GM20431 (cell line): ENCODE measurements around the gene PSMD13.
"Not testable (repeated sequence)": the region's sequence is repeated elsewhere in the genome, so short reads cannot be mapped to it uniquely, and the experiment has no call there.

ENCODE experiments used
- in situ Hi-C: fragments of 300-500 bp; cut with MseI, MboI; formaldehyde crosslinking; loops from one replicate; pipeline ENCODE4 v1.15.0; 2020; ENCODE audit warnings: low sequenced_read_pairs; ENCODE audit not compliant: unreplicated experiment

PSMD13 gene

DNA sequence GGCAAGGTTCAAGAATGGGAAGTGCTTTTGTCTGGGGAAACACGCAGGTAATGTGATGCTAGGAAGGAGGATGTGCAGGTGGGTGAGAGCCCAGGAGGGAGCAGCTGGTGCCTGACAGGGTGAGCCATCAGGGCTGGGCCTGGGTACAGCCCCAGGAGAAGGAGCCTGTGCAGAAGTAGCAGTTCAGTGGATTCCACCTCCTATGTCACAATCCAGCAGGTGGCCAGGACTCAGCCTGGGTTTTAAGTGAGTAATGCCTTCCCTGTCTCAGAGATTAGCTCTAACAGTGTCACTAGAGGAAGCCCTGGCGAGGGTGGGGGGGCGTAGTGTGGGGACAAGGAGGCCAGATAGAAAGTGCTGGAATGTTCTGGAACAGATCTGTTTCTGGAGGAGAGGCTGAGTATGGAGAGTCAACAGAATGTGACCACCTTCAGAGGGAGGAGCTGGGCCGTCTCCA, 21.2 kb upstream of the PSMD13 start:
- in situ Hi-C loops = no loop called here

- in situ Hi-C loops = no loop called here
These were observed 20.4 kb upstream of the PSMD13 start for GRCh38 chr11:216081-216974.

DNA sequence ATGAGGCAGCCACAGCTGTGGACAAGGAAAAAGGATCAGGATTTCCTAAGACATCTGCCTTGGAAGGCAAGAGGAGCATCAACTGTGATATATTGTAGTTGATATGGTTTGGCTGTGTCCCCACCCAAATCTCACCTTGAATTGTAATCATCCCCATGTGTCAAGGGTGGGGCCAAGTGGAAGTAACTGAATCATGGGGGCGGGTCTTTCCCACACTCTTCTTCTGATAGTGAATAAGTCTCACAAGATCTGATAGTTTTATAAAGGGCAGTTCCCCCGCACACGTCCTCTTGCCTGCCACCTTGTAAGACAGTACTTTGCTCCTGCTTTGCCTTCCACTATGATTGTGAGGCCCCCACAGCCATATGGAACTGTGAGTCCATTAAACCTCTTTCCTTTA, 19.1 kb upstream of the PSMD13 start:
- in situ Hi-C loops = no loop called here

DNA sequence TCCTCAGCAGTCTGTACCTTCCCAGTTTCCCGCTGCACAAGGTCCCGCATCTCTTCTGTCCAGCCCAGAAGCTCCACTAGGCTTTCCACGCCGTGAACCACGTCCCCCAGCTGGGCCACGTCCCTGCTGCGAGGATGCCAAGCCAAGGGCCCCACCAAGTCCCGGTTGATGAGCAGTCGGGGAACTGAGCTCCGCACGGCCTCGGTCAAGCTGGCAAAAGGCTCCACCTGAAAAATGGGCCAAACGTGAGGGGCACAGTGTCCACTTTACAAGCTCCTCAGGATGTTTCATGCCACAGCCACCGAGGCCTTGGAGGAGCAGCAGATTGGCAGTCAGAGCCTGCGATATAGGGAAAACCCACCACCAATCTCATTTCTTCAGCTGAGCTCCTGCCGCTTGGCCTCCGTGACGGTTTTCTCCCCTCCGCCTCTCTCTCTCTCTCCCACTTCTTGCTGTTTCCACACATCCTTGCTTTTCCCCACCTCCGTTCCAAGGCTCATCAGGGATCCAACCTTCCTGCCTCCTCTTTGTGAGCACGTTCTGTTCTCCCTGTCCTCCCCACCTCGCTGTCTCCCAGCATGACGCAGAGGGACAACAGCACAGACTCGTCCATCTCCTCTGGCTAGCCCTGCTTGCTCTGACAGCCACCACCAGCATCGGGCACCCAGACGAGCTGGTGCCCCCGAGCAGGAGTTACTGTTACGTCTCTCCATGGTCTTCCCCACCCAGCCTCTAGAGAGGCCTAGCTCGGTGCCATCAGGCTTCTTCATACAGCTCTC, 17.8 kb upstream of the PSMD13 start:
- in situ Hi-C loops = no loop called here

- in situ Hi-C loops = not testable (repeated sequence)
These were observed 16.0 kb upstream of the PSMD13 start for GRCh38 chr11:220641-221215.

DNA sequence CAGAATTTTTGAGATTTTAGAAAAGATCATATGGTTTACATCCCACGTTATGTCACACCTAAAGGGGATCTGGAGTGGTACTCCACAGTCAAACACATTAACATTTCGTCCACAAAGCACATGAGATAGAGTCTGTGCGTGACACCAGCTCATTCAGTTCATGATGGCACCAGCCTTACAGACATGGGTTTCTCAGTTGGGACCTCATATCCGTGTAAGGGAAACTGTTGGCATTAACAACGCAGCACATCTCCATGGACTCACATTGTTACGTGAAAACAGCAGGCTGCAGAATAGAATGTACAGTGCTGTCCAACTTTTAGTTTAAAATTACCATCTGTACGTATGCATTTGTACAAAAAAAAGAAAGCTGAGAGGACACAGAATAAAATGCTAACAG, 15.2 kb upstream of the PSMD13 start:
- in situ Hi-C loops = no loop called here

DNA sequence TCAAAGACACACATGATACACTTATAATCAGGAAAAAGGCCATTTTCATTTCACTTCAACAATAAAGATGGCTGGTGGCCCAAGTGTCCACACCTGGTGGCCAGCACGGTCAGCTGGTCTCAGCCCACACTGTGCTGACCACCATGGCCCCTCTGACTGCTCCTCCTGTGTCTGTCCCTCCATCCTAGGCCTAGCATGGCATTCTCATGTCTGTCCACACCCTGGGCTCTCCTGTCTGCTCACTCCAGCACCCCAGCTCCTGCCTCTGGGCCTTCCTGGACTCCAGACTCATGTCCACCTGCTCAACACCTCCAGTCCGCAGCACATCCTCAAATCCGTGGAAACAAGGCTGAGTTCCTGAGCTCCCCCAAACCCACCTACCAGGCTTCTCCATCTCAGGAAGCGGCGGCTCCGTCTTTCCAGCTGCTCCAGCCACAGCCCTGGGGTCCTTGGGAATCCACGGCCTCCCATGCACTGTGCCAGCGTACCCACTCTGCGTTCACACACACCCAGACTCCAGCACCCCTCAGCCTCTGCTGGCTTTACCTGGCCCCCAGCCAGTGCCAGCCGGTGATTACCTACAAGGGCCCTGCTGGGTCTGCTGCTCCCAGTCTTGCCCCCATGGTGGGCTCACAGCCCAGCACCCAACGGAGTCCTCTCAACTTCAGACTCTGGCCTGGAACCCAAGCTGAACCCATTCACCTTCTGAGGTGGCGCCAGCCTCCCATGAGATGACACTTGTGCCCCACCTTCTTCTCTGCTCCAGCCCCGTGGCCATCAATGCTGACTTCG, 14.6 kb upstream of the PSMD13 start:
- in situ Hi-C loops = no loop called here

- in situ Hi-C loops = no loop called here
These were observed 13.6 kb upstream of the PSMD13 start for GRCh38 chr11:223026-223789.

GRCh38 chr11:223884-224283, 12.9 kb upstream of the PSMD13 start:
- in situ Hi-C loops = no loop called here

DNA sequence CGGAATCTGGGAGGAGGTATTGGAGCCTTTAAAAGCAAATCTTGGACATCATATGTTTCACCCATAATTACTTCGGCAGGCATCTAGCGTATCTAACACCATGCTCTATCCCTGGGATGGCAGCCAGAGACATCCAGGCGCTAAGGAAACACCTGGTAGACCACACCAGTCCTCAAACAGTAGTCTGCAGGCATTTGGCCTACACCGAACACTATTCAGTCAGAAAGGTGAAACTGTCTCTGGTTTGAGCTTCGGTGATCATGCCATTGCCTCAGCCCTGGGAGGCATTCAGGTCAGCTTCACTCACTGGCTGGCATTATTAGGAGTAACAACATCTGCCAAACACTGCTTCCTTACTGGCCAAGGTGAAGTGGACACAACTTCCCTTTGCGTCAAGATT, 12.4 kb upstream of the PSMD13 start:
- in situ Hi-C loops = no loop called here

DNA sequence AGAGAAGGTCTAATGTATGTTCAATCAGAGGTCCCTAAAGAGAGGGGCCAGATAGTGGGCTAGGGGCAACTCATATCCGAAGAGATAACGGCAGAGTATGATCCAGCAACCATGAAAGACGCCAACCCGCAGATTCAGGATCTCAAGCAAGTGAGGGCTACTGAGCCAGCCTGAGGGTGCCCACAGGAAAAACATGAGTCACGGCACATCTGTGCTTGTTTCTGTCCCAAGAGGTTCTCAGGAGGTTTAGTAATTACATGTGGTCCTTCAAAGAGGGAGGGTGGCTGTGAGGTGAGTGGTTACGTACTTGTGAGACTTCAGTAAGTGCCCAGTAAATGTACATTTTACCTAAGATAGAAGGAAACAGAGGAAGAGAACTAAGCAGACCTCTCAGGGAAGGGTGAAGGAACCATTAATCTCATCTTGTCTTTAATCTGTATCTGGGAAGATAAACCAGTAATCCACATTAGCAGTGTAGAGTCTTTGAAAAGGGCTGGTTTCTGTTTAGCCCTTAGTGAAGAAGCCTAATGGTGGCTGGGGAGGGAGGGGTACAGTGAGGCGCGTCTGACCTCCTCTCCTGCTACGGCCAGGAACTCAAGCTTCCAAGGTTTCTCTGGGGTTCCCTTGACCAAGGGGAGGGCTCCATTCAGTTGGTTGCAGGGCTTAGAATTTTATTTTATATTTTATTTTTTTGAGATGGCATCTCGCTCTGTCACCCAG, 10.9 kb upstream of the PSMD13 start:
- in situ Hi-C loops = no loop called here

GRCh38 chr11:227824-228379, 8.9 kb upstream of the PSMD13 start:
- in situ Hi-C loops = no loop called here

DNA sequence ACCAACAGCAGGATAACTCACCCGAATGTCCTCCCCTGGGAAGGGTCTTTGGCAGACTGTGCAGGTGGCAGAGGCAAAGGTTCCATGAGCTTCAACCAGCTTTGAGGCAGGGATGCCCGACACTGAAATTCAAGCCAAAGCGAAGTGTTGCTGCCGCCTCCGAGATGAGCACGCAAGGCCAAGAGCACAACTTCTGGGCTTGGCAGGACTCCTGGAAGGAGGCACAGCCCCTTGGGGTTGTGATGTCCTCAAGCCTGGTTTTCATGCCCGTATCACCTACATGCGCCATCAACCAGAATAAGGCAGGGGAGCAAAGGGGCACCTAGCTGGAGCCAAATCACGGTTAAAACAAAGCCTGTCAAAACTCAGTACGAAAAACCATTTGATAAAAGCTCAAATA, 6.3 kb upstream of the PSMD13 start:
- in situ Hi-C loops = no loop called here

GRCh38 chr11:232783-233565, 3.8 kb upstream of the PSMD13 start:
- in situ Hi-C loops = no loop called here

- in situ Hi-C loops = no loop called here
These were observed 1.6 kb upstream of the PSMD13 start for GRCh38 chr11:235180-235579.

DNA sequence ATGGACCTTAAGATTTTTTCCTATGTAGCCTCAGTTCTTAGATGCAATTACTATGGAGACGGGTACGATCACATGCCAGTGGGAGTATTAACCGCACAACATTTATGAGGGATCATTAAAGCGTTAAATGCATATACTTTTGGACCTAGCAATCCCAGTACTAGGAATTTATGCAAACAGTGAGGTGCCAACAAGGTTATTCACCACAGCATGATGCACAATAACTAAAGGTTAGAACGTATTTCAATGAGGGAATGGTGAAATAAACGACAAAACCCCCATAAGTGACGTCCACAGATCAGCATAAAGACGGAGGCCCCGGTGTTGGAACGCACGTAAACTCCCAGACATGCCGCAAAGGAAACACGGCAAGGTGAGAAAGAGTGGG, 1.2 kb upstream of the PSMD13 start:
- in situ Hi-C loops = no loop called here

- in situ Hi-C loops = no loop called here
These were observed 591 bp upstream of the PSMD13 start, which contains the start of gene SIRT3 for GRCh38 chr11:235997-236773. Gene SIRT3 (minus strand): TSS chr11:236342. CDS start chr11:236328, 14 bp downstream.
